Measurements from ENCODE around the gene SOX5.
"Not testable (repeated sequence)": the region's sequence is repeated elsewhere in the genome, so short reads cannot be mapped to it uniquely, and the experiment has no call there.

SOX5 gene

DNA sequence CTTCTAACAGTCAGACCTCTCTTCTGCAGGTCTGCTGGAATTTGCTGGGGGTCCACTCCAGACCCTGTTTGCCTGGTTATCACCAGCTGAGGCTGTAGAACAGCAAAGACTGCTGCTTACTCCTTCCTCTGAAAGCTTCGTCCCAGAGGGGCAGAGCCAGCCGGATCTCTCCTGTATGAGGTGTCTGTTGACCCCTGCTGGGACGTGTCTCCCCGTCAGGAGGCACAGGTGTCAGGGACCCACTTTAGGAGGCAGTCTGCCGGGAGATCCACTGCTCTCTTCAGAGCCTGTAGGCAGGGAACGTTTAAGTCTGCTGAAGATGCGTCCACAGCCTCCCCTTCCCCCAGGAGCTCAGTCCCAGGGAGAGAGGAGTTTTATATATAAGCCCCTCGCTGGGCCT lies 125.1 kb downstream of the SOX5 start:
- Histone ChIP-seq H3K4me1 (ENCODE audit: control insufficient read depth, insufficient read depth, low read length, poor library complexity, severe bottlenecking) (no peaks in the 10 kb centered on the region), H3K27me3 (replicated peaks; ENCODE audit: control insufficient read depth, insufficient read depth, low read length, poor library complexity, severe bottlenecking) (no peaks in the 10 kb centered on the region), H3K27ac (ENCODE audit: insufficient read depth, low read length, poor library complexity, severe bottlenecking) (no peak overlapping the region), H3K36me3 (ENCODE audit: control insufficient read depth, insufficient read depth, low read length) (no peaks in the 10 kb centered on the region), H3K9me3 (ENCODE audit: control insufficient read depth, low read length) (no peaks in the 10 kb centered on the region), H3K4me3 (ENCODE audit: insufficient read depth, low read depth, low read length, poor library complexity, severe bottlenecking) (no peak overlapping the region)
- no peak for DNase-seq

DNA sequence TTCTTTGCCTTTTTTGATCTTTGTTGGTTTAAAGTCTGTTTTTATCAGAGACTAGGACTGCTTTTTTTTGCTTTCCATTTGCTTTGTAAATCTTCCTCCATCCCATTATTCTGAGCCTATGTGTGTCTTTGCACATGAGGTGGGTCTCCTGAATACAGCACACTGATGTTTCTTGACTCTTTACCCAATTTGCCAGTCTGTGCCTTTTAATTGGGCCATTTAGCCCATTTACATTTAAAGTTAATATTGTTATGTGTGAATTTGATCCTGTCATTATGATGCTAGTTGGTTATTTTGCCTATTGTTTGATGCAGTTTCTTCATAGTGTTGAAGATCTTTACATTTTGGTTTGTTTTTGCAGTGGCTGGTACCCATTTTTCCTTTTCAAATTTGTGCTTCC lies 126.6 kb downstream of the SOX5 start:
- not testable (repeated sequence) for H3K36me3 ChIP-seq (ENCODE audit: control insufficient read depth, insufficient read depth, low read length); H3K27me3 ChIP-seq (replicated peaks; ENCODE audit: control insufficient read depth, insufficient read depth, low read length, poor library complexity, severe bottlenecking); H3K9me3 ChIP-seq (ENCODE audit: control insufficient read depth, low read length); H3K27ac ChIP-seq (ENCODE audit: insufficient read depth, low read length, poor library complexity, severe bottlenecking); H3K4me3 ChIP-seq (ENCODE audit: insufficient read depth, low read depth, low read length, poor library complexity, severe bottlenecking); H3K4me1 ChIP-seq (ENCODE audit: control insufficient read depth, insufficient read depth, low read length, poor library complexity, severe bottlenecking); DNase-seq

DNA sequence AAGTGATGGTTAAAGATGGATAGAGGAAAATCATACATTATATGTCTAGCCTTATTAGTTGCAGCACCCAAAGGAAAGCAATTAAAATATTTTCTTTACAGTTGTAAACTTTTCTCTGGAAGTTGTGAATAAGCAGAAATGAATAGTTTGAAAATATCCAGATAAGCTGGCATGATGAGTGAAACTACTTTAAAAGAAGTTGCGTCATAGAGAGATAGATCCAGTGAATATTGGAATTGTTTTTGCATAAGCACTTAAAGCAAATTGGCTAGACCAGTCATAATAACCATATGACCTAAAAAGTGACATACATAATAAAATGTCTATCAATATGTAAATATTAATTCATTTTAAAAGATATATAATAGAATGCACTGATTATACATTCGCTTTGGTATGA lies 132.1 kb downstream of the SOX5 start:
- H3K27ac ChIP-seq (ENCODE audit: insufficient read depth, low read length, poor library complexity, severe bottlenecking): no peak overlapping the region
- no peaks in the 10 kb centered on the region for H3K9me3 ChIP-seq (ENCODE audit: control insufficient read depth, low read length)
- H3K27me3 ChIP-seq (replicated peaks; ENCODE audit: control insufficient read depth, insufficient read depth, low read length, poor library complexity, severe bottlenecking): no peaks in the 10 kb centered on the region
- DNase-seq: no peak
- no peaks in the 10 kb centered on the region for H3K36me3 ChIP-seq (ENCODE audit: control insufficient read depth, insufficient read depth, low read length)
- H3K4me1 ChIP-seq (ENCODE audit: control insufficient read depth, insufficient read depth, low read length, poor library complexity, severe bottlenecking): no peaks in the 10 kb centered on the region
- no peak overlapping the region for H3K4me3 ChIP-seq (ENCODE audit: insufficient read depth, low read depth, low read length, poor library complexity, severe bottlenecking)

DNA sequence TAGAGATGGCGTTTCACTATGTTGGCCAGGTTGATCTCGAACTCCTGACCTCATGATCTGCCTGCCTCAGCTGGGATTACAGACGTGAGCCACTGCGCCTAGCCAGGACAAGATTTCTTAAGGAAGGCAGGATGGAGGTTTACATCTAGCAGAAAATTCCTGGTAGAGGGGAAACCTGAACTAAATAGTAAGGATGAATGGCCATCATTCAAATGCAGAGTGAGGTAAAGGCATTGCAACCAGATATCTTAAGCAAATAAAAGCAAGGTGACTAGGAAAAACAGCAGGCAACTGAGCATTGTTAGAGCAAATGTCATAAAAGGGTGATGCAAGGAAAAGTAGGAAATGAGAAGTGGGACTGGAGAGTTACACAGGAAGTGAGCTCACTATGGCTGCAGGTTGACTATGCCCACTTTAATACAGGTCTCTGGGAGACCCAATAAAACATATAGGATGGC lies 133.0 kb downstream of the SOX5 start:
- Histone ChIP-seq H3K4me3 (ENCODE audit: insufficient read depth, low read depth, low read length, poor library complexity, severe bottlenecking) (no peak overlapping the region), H3K27me3 (replicated peaks; ENCODE audit: control insufficient read depth, insufficient read depth, low read length, poor library complexity, severe bottlenecking) (no peaks in the 10 kb centered on the region), H3K4me1 (ENCODE audit: control insufficient read depth, insufficient read depth, low read length, poor library complexity, severe bottlenecking) (no peaks in the 10 kb centered on the region), H3K9me3 (ENCODE audit: control insufficient read depth, low read length) (no peaks in the 10 kb centered on the region), H3K36me3 (ENCODE audit: control insufficient read depth, insufficient read depth, low read length) (no peaks in the 10 kb centered on the region), H3K27ac (ENCODE audit: insufficient read depth, low read length, poor library complexity, severe bottlenecking) (no peak overlapping the region)
- no peak for DNase-seq

DNA sequence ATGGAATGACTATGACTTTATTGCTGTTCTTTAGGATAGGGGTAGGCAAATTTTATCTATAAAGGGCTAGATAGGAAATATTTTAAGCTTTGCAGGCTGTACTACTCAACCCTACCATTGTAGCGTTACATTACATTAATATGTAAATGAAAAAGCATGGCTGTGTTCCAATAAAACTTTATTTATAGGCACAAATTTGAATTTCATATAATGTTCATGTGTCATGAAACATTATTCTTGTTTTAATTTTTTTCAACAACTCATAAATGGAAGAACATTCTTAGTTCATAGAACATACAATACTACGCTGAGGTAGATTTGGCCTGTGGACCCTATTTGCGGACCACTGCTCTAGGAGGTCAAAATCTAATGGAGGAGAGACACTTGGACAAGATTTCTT lies 133.7 kb downstream of the SOX5 start:
- DNase-seq: no peak
- no peaks in the 10 kb centered on the region for H3K36me3 ChIP-seq (ENCODE audit: control insufficient read depth, insufficient read depth, low read length)
- no peaks in the 10 kb centered on the region for H3K27me3 ChIP-seq (replicated peaks; ENCODE audit: control insufficient read depth, insufficient read depth, low read length, poor library complexity, severe bottlenecking)
- H3K27ac ChIP-seq (ENCODE audit: insufficient read depth, low read length, poor library complexity, severe bottlenecking): no peak overlapping the region
- no peaks in the 10 kb centered on the region for H3K9me3 ChIP-seq (ENCODE audit: control insufficient read depth, low read length)
- H3K4me1 ChIP-seq (ENCODE audit: control insufficient read depth, insufficient read depth, low read length, poor library complexity, severe bottlenecking): no peaks in the 10 kb centered on the region
- H3K4me3 ChIP-seq (ENCODE audit: insufficient read depth, low read depth, low read length, poor library complexity, severe bottlenecking): no peak overlapping the region

DNA sequence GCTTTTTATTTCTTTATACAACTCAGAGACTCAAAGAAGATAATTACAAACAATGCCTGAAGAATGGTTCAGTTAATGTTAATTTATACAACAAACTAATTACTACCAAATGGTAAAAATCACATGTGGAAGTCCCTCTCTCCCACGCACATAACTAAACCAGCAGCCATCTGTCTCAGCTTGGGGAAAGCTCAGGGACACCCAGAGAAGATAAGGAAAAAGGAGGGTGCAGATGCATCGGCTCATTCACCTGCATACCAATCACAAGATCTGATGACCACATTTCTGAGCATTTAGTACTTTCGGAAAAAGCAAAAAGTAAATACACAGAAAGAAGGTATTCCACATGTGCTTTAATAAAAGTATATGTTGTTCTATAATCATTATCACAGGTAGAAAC lies 136.3 kb downstream of the SOX5 start:
- no peaks in the 10 kb centered on the region for H3K9me3 ChIP-seq (ENCODE audit: control insufficient read depth, low read length)
- no peak overlapping the region for H3K4me3 ChIP-seq (ENCODE audit: insufficient read depth, low read depth, low read length, poor library complexity, severe bottlenecking)
- no peak overlapping the region for H3K27ac ChIP-seq (ENCODE audit: insufficient read depth, low read length, poor library complexity, severe bottlenecking)
- H3K36me3 ChIP-seq (ENCODE audit: control insufficient read depth, insufficient read depth, low read length): no peaks in the 10 kb centered on the region
- no peak for DNase-seq
- no peaks in the 10 kb centered on the region for H3K4me1 ChIP-seq (ENCODE audit: control insufficient read depth, insufficient read depth, low read length, poor library complexity, severe bottlenecking)
- H3K27me3 ChIP-seq (replicated peaks; ENCODE audit: control insufficient read depth, insufficient read depth, low read length, poor library complexity, severe bottlenecking): no peaks in the 10 kb centered on the region

DNA sequence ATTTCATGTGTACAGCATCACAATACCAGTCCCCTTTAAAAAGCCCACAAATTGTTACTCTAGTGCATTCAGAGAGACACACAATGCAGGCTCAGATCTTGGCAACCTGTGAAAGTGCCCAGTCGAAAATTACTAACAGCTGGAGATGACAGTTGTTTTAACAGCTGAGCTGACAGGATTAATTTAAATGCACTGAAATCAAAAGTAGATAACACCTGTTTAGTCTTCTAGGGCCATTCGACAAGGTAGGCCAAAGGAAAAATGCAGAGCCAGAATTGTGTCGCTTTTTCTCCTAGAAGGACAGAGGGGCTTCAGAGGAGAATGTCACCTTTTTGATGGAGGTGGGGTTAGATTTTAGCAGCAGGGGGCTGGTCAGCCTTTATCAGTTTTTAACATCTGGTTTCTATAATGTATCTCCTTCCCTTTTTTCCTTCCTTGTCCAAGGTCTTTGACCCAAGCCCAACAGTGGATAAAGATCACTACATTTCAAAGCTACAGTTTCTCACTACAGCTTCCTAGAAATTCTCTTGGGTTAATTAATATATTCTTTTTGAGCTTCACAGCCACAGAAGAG lies 139.1 kb downstream of the SOX5 start:
- H3K4me3 ChIP-seq (ENCODE audit: insufficient read depth, low read depth, low read length, poor library complexity, severe bottlenecking): no peak overlapping the region
- H3K36me3 ChIP-seq (ENCODE audit: control insufficient read depth, insufficient read depth, low read length): no peaks in the 10 kb centered on the region
- H3K9me3 ChIP-seq (ENCODE audit: control insufficient read depth, low read length): no peaks in the 10 kb centered on the region
- no peak for DNase-seq
- no peaks in the 10 kb centered on the region for H3K27me3 ChIP-seq (replicated peaks; ENCODE audit: control insufficient read depth, insufficient read depth, low read length, poor library complexity, severe bottlenecking)
- no peak overlapping the region for H3K27ac ChIP-seq (ENCODE audit: insufficient read depth, low read length, poor library complexity, severe bottlenecking)
- H3K4me1 ChIP-seq (ENCODE audit: control insufficient read depth, insufficient read depth, low read length, poor library complexity, severe bottlenecking): no peaks in the 10 kb centered on the region

DNA sequence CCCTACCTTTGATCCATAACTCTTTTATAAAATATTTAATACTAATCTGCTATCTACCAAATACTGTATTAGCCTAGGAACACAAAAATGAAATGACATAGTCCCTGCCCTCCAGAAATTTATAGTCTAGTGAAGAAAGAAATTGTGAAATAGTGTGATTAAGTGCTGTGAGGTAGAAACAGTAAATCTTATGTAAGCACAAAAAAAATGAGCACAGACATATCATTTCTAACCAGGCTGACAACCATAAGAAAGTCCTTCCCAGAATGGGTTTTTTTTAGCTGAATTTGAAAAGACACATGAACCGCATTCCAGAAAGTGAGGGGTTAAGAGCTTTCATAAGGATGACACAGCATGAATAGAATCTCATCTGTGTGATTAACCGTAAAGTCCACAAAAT lies 145.9 kb downstream of the SOX5 start:
- H3K36me3 ChIP-seq (ENCODE audit: control insufficient read depth, insufficient read depth, low read length): no peaks in the 10 kb centered on the region
- no peak overlapping the region for H3K27ac ChIP-seq (ENCODE audit: insufficient read depth, low read length, poor library complexity, severe bottlenecking)
- H3K27me3 ChIP-seq (replicated peaks; ENCODE audit: control insufficient read depth, insufficient read depth, low read length, poor library complexity, severe bottlenecking): no peaks in the 10 kb centered on the region
- DNase-seq: no peak
- H3K9me3 ChIP-seq (ENCODE audit: control insufficient read depth, low read length): no peaks in the 10 kb centered on the region
- no peaks in the 10 kb centered on the region for H3K4me1 ChIP-seq (ENCODE audit: control insufficient read depth, insufficient read depth, low read length, poor library complexity, severe bottlenecking)
- H3K4me3 ChIP-seq (ENCODE audit: insufficient read depth, low read depth, low read length, poor library complexity, severe bottlenecking): no peak overlapping the region

DNA sequence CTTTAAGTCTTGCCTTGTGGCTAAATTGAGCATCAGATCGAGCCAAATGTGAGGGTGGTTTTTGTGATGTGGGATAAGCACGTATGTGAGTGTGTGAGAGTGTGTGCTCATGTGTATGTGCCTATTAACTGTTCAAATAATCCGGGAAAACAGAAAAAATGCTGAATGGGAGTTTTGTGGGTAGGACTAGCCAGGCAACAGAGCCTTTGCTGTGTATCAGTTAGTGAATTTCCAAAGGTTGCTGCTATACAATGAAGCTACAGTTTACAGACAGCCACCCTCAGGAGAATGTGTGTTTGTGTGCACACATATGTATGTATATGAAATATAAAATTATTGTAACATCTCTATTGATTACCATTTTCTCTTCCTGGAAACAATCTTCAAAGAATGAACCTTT lies 154.0 kb downstream of the SOX5 start:
- no peaks in the 10 kb centered on the region for H3K27me3 ChIP-seq (replicated peaks; ENCODE audit: control insufficient read depth, insufficient read depth, low read length, poor library complexity, severe bottlenecking)
- DNase-seq: no peak
- no peak overlapping the region for H3K27ac ChIP-seq (ENCODE audit: insufficient read depth, low read length, poor library complexity, severe bottlenecking)
- H3K9me3 ChIP-seq (ENCODE audit: control insufficient read depth, low read length): no peaks in the 10 kb centered on the region
- no peak overlapping the region for H3K4me3 ChIP-seq (ENCODE audit: insufficient read depth, low read depth, low read length, poor library complexity, severe bottlenecking)
- no peaks in the 10 kb centered on the region for H3K36me3 ChIP-seq (ENCODE audit: control insufficient read depth, insufficient read depth, low read length)
- H3K4me1 ChIP-seq (ENCODE audit: control insufficient read depth, insufficient read depth, low read length, poor library complexity, severe bottlenecking): no peaks in the 10 kb centered on the region

DNA sequence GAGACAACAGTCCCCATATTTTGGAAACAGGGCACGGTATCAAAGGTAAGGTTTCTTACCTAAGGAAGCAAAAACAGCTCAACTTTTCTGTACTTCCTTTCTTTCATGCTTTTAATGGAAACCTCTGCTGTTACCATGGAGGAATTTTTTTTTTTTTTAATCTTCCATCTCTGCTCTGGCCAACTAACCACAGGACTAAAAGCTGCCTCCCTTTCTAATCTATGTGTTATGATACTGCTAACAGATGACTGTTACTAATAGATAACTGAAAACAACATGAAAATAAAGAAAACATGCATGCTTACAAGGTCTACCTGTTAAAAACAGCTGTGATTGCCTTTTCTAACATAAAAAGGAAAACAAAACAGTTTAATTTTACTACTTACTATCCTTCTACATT lies 168.4 kb downstream of the SOX5 start:
- no peaks in the 10 kb centered on the region for H3K4me1 ChIP-seq (ENCODE audit: control insufficient read depth, insufficient read depth, low read length, poor library complexity, severe bottlenecking)
- H3K27ac ChIP-seq (ENCODE audit: insufficient read depth, low read length, poor library complexity, severe bottlenecking): no peak overlapping the region
- DNase-seq: no peak
- no peaks in the 10 kb centered on the region for H3K36me3 ChIP-seq (ENCODE audit: control insufficient read depth, insufficient read depth, low read length)
- no peaks in the 10 kb centered on the region for H3K27me3 ChIP-seq (replicated peaks; ENCODE audit: control insufficient read depth, insufficient read depth, low read length, poor library complexity, severe bottlenecking)
- no peaks in the 10 kb centered on the region for H3K9me3 ChIP-seq (ENCODE audit: control insufficient read depth, low read length)
- H3K4me3 ChIP-seq (ENCODE audit: insufficient read depth, low read depth, low read length, poor library complexity, severe bottlenecking): no peak overlapping the region

DNA sequence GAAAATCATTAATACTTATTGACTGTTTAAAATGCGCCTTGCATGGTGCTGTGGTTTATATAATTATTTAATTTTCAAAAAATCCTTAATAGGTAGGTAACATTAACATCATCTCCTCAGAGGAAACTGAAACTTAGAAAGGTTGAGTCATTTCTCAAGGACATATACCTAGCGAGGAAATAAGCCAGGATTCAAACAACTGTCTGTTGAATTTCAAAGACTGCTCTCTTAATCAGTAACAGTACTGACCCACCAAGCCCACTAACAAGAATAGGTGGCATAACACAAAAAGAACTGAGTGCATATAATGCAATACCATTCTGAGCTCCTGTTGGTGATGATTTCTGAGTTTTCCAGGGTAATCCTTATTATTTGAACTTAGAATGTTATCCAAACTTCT lies 174.3 kb downstream of the SOX5 start:
- Histone ChIP-seq H3K4me3 (ENCODE audit: insufficient read depth, low read depth, low read length, poor library complexity, severe bottlenecking) (no peak overlapping the region), H3K9me3 (ENCODE audit: control insufficient read depth, low read length) (no peaks in the 10 kb centered on the region), H3K27ac (ENCODE audit: insufficient read depth, low read length, poor library complexity, severe bottlenecking) (no peak overlapping the region), H3K36me3 (ENCODE audit: control insufficient read depth, insufficient read depth, low read length) (no peaks in the 10 kb centered on the region), H3K4me1 (ENCODE audit: control insufficient read depth, insufficient read depth, low read length, poor library complexity, severe bottlenecking) (no peaks in the 10 kb centered on the region), H3K27me3 (replicated peaks; ENCODE audit: control insufficient read depth, insufficient read depth, low read length, poor library complexity, severe bottlenecking) (no peaks in the 10 kb centered on the region)
- DNase-seq: no peak
